Large intestine (tissue), 3 donors: Measurements from ENCODE around the gene RPL10. TPM values are rescaled to one million over a fixed set of nuclear protein-coding genes. Genes with fewer than 3 reads are reported as not detected.

ENCODE experiments used
- DNase-seq, 2 donors: peaks; one replicate each; pipeline versions ENCODE4 v3.0.0 to v3.0.0-alpha.2; 2013
- H3K27ac ChIP-seq: one replicate; pipeline ENCODE4 v1.5.1; 2013; ENCODE audit warnings: low read length
- H3K27me3 ChIP-seq: 2 replicates; pipeline ENCODE4 v1.6.1; 2013; ENCODE audit warnings: low read length; ENCODE audit not compliant: control insufficient read depth, insufficient read depth
- H3K36me3 ChIP-seq: 2 replicates; pipeline ENCODE4 v1.6.1; 2013; ENCODE audit warnings: low read length; ENCODE audit not compliant: control insufficient read depth, insufficient read depth
- H3K4me1 ChIP-seq: one replicate; pipeline ENCODE4 v1.6.1; 2013; ENCODE audit warnings: low read length; ENCODE audit not compliant: control insufficient read depth, insufficient read depth
- H3K4me3 ChIP-seq: one replicate; pipeline ENCODE4 v1.5.1; 2013; ENCODE audit warnings: low read length
- H3K9me3 ChIP-seq: one replicate; pipeline ENCODE4 v1.6.1; 2013; ENCODE audit warnings: mild to moderate bottlenecking, low read depth, low read length, moderate library complexity; ENCODE audit not compliant: control insufficient read depth
- WGBS: methylation state at CpG from one replicate; pipeline ENCODE4 v1.1.5; 2013; ENCODE audit warnings: low lambda C conversion rate; ENCODE audit not compliant: insufficient coverage; 5-methylcytosine and 5-hydroxymethylcytosine counted together
- polyA plus RNA-seq: library from polyadenylated mRNA; unstranded; fragments of 120-200 nt; gene quantifications from one replicate; pipeline ENCODE4 v1.2.1, GENCODE V29; 2013

Gene RPL10
- polyA plus RNA-seq, 1 donor: 5,173 TPM

- peaks cover 15% of the 10 kb centered on the region for H3K4me1 ChIP-seq
- no peaks in the 10 kb centered on the region for H3K9me3 ChIP-seq
- peak overlapping the region; percentile 41 for H3K4me3 ChIP-seq
- WGBS: no CpG with 5 or more reads among the region's 79 CpGs
- H3K36me3 ChIP-seq: peaks cover 3% of the 10 kb centered on the region
- peaks cover 5% of the 10 kb centered on the region for H3K27me3 ChIP-seq
- DNase-seq: no peak
- peak overlapping the region; percentile 89 for H3K27ac ChIP-seq
These were observed 19.9 kb upstream of the RPL10 start for GRCh38 chrX:154378059-154378798.

- H3K4me3 ChIP-seq: peak within 1 kb of the TSS; percentile 87
- peaks cover 12% of the 10 kb centered on the region for H3K4me1 ChIP-seq
- H3K36me3 ChIP-seq: peaks cover 3% of the 10 kb centered on the region
- H3K27me3 ChIP-seq: peaks cover 3% of the 10 kb centered on the region
- no CpG with 5 or more reads among the region's 103 CpGs for WGBS
- H3K9me3 ChIP-seq: no peaks in the 10 kb centered on the region
- DNase-seq: peak; percentile 97 to 99
- peak within 1 kb of the TSS; percentile 89 for H3K27ac ChIP-seq
These were observed 19.2 kb upstream of the RPL10 start, which contains the start of gene EMD for GRCh38 chrX:154378799-154379568. EMD (plus strand) TSS chrX:154379295; CDS start chrX:154379485, 190 bp downstream.

GRCh38 chrX:154379569-154379951 is 18.6 kb upstream of the RPL10 start:
- Histone ChIP-seq H3K27me3 (peaks cover 3% of the 10 kb centered on the region), H3K4me3 (peak overlapping the region; percentile 87), H3K4me1 (peaks cover 16% of the 10 kb centered on the region), H3K9me3 (no peaks in the 10 kb centered on the region), H3K36me3 (peaks cover 3% of the 10 kb centered on the region), H3K27ac (peak overlapping the region; percentile 86)
- no peak for DNase-seq
- WGBS: no CpG with 5 or more reads among the region's 38 CpGs

GRCh38 chrX:154380153-154380552 is 18.0 kb upstream of the RPL10 start:
- no CpG with 5 or more reads among the region's 13 CpGs for WGBS
- DNase-seq: peak in 1 of 2 donors; percentile 15
- Histone ChIP-seq H3K27ac (peak overlapping the region; percentile 86), H3K4me3 (peak overlapping the region; percentile 87), H3K4me1 (peaks cover 16% of the 10 kb centered on the region), H3K36me3 (peaks cover 3% of the 10 kb centered on the region), H3K27me3 (no peaks in the 10 kb centered on the region), H3K9me3 (no peaks in the 10 kb centered on the region)

GRCh38 chrX:154380787-154381186 is 17.4 kb upstream of the RPL10 start:
- H3K27me3 ChIP-seq: no peaks in the 10 kb centered on the region
- no CpG with 5 or more reads among the region's 14 CpGs for WGBS
- no peak overlapping the region for H3K27ac ChIP-seq
- H3K36me3 ChIP-seq: peaks cover 3% of the 10 kb centered on the region
- H3K4me3 ChIP-seq: no peak overlapping the region
- peaks cover 16% of the 10 kb centered on the region for H3K4me1 ChIP-seq
- no peak for DNase-seq
- H3K9me3 ChIP-seq: no peaks in the 10 kb centered on the region

GRCh38 chrX:154381271-154381670 is 16.9 kb upstream of the RPL10 start:
- no peak for DNase-seq
- Histone ChIP-seq H3K9me3 (no peaks in the 10 kb centered on the region), H3K4me1 (peaks cover 16% of the 10 kb centered on the region), H3K27ac (no peak overlapping the region), H3K4me3 (no peak overlapping the region), H3K27me3 (no peaks in the 10 kb centered on the region), H3K36me3 (peaks cover 3% of the 10 kb centered on the region)
- no CpG with 5 or more reads among the region's 6 CpGs for WGBS

- H3K36me3 ChIP-seq: peaks cover 3% of the 10 kb centered on the region
- H3K27me3 ChIP-seq: no peaks in the 10 kb centered on the region
- H3K27ac ChIP-seq: no peak overlapping the region
- no peaks in the 10 kb centered on the region for H3K9me3 ChIP-seq
- DNase-seq: no peak
- WGBS: no CpG with 5 or more reads among the region's 11 CpGs
- H3K4me1 ChIP-seq: peaks cover 16% of the 10 kb centered on the region
- H3K4me3 ChIP-seq: no peak overlapping the region
These were observed 15.6 kb upstream of the RPL10 start for GRCh38 chrX:154382483-154383069.

- Histone ChIP-seq H3K4me3 (no peak overlapping the region), H3K9me3 (no peaks in the 10 kb centered on the region), H3K27me3 (no peaks in the 10 kb centered on the region), H3K27ac (no peak overlapping the region), H3K4me1 (peaks cover 13% of the 10 kb centered on the region), H3K36me3 (peaks cover 3% of the 10 kb centered on the region)
- DNase-seq: no peak
- WGBS: no CpG with 5 or more reads among the region's 14 CpGs
These were observed 14.6 kb upstream of the RPL10 start for GRCh38 chrX:154383359-154384283.

- no peak overlapping the region for H3K27ac ChIP-seq
- no CpG with 5 or more reads among the region's 8 CpGs for WGBS
These were observed 13.8 kb upstream of the RPL10 start for GRCh38 chrX:154384284-154384892.

More at GRCh38 chrX:154384284-154384892, 13.8 kb upstream of the RPL10 start:
- Histone ChIP-seq H3K36me3 (peaks cover 3% of the 10 kb centered on the region), H3K9me3 (no peaks in the 10 kb centered on the region), H3K4me1 (peaks cover 13% of the 10 kb centered on the region), H3K27me3 (no peaks in the 10 kb centered on the region), H3K4me3 (no peak overlapping the region)
- DNase-seq: no peak
